HepG2 (cell line): ENCODE measurements around the gene TCEA3. TPM values are rescaled to one million over a fixed set of nuclear protein-coding genes. Genes with fewer than 3 reads are reported as not detected.

Source experiments
- KDM2A ChIP-seq: sonication (generic); formaldehyde crosslinking; IDR thresholded peaks from 2 replicates; pipeline ENCODE4 v1.4.0; 2020; ENCODE audit warnings: low read depth, missing genetic modification reagents, borderline replicate concordance
- KLF12 ChIP-seq: sonication (generic); formaldehyde crosslinking; IDR thresholded peaks from 2 replicates; pipeline ENCODE4 v1.4.0; 2020; ENCODE audit warnings: missing genetic modification reagents, borderline replicate concordance
- PAWR ChIP-seq: sonication (generic); formaldehyde crosslinking; IDR thresholded peaks from 2 replicates; pipeline ENCODE4 v1.4.0; 2020; ENCODE audit warnings: missing genetic modification reagents, mild to moderate bottlenecking, borderline replicate concordance
- PHF5A ChIP-seq: IDR thresholded peaks from one replicate; pipeline ENCODE4 v1.6.1; 2018; ENCODE audit warnings: low read depth, missing genetic modification reagents; ENCODE audit not compliant: unreplicated experiment
- SMAD1 ChIP-seq: sonication (generic); formaldehyde crosslinking; IDR thresholded peaks from 2 replicates; pipeline ENCODE4 v1.4.0; 2020; ENCODE audit warnings: missing genetic modification reagents, low read depth, mild to moderate bottlenecking, borderline replicate concordance
- TAF15 ChIP-seq: fragments of 200-400 bp; formaldehyde crosslinking; IDR thresholded peaks from one replicate; pipeline ENCODE4 v1.6.1; 2018; ENCODE audit warnings: mild to moderate bottlenecking, low read depth, low read length; ENCODE audit not compliant: poor library complexity, severe bottlenecking
- ZBTB3 ChIP-seq: sonication (generic); formaldehyde crosslinking; IDR thresholded peaks from 2 replicates; pipeline ENCODE4 v1.4.0; 2020; ENCODE audit warnings: low read depth, mild to moderate bottlenecking, moderate library complexity, missing genetic modification reagents, borderline replicate concordance
- ZC3H13 ChIP-seq: sonication (generic); formaldehyde crosslinking; IDR thresholded peaks from 2 replicates; pipeline ENCODE4 v1.8.1; 2023; ENCODE audit warnings: mild to moderate bottlenecking, missing genetic modification reagents, moderate library complexity
- ZIK1 ChIP-seq: sonication (generic); formaldehyde crosslinking; IDR thresholded peaks from 2 replicates; pipeline ENCODE4 v1.5.0; 2020; ENCODE audit warnings: mild to moderate bottlenecking, low read depth, missing genetic modification reagents, borderline replicate concordance
- ZNF12 ChIP-seq: sonication (generic); formaldehyde crosslinking; IDR thresholded peaks from 2 replicates; pipeline ENCODE4 v1.5.0; 2020; ENCODE audit warnings: missing genetic modification reagents
- ZNF225 ChIP-seq: sonication (generic); formaldehyde crosslinking; IDR thresholded peaks from 2 replicates; pipeline ENCODE4 v1.4.0; 2020; ENCODE audit warnings: mild to moderate bottlenecking, missing genetic modification reagents
- ZNF232 ChIP-seq: sonication (generic); formaldehyde crosslinking; IDR thresholded peaks from 2 replicates; pipeline ENCODE4 v1.4.0; 2020; ENCODE audit warnings: missing genetic modification reagents, borderline replicate concordance
- ZNF282 ChIP-seq: fragments of 450-650 bp; IDR thresholded peaks from 2 replicates; pipeline ENCODE4 v1.6.1; 2018; ENCODE audit not compliant: partially characterized antibody
- ZNF335 ChIP-seq: sonication (generic); formaldehyde crosslinking; IDR thresholded peaks from 2 replicates; pipeline ENCODE4 v1.4.0; 2020; ENCODE audit warnings: missing genetic modification reagents
- ZNF33B ChIP-seq: sonication (generic); formaldehyde crosslinking; IDR thresholded peaks from 2 replicates; pipeline ENCODE4 v1.5.1; 2020; ENCODE audit warnings: mild to moderate bottlenecking, missing genetic modification reagents
- ZNF652 ChIP-seq: IDR thresholded peaks from 2 replicates; pipeline ENCODE4 v1.6.1; 2016; ENCODE audit warnings: low read depth, borderline replicate concordance
- ZNF749 ChIP-seq: sonication (generic); formaldehyde crosslinking; IDR thresholded peaks from 2 replicates; pipeline ENCODE4 v1.8.0; 2022; ENCODE audit warnings: mild to moderate bottlenecking, missing genetic modification reagents, moderate library complexity, borderline replicate concordance
- polyA plus RNA-seq, 8 experiments: library from polyadenylated mRNA; depleted of rRNA in 3 of 8; stranded (reverse) in 7 of 8; unstranded in 1 of 8; fragments of >200 nt; fragmentation: Illumina TruSeq in 4 of 8; extraction: Trizol in 4 of 8; gene quantifications; 2 replicates each; pipeline versions ENCODE4 v1.2.1 to v1.2.3, GENCODE V29; 2011 to 2016; ENCODE audit warnings: low read depth in 4 of 8, missing spikeins in 1 of 8, mixed read lengths in 1 of 8; ENCODE audit not compliant: insufficient read depth in 1 of 8
- total RNA-seq, 5 experiments: library from RNA; depleted of rRNA; stranded (reverse); fragments of >200 nt; fragmentation: Illumina TruSeq; extraction: Trizol; gene quantifications; 2 replicates each; pipeline ENCODE4 v1.2.3, GENCODE V29; 2016; ENCODE audit warnings: low read depth in 1 of 5
- TF ChIP-seq, protein P1 (sequence below): sonication (generic); formaldehyde crosslinking; IDR thresholded peaks from 2 replicates; pipeline ENCODE4 v1.8.1; 2023; ENCODE audit warnings: mild to moderate bottlenecking, missing genetic modification reagents, borderline replicate concordance
- TF ChIP-seq, protein P2 (sequence below): IDR thresholded peaks from 2 replicates; pipeline ENCODE4 v1.6.1; 2016; ENCODE audit warnings: missing biosample characterization, missing genetic modification reagents, low read depth
- TF ChIP-seq, protein P3 (sequence below): IDR thresholded peaks from 2 replicates; pipeline ENCODE4 v1.6.1; 2016; ENCODE audit warnings: low read depth, control low read depth
- TF ChIP-seq, protein P4 (sequence below), 2 experiments: sonication (generic) in 1 of 2; formaldehyde crosslinking in 1 of 2; IDR thresholded peaks; 2 replicates each; pipeline versions ENCODE4 v1.4.0 to v1.6.1; 2016 to 2020; ENCODE audit warnings: borderline replicate concordance in 1 of 2, low read depth in 1 of 2, mild to moderate bottlenecking in 1 of 2, missing genetic modification reagents in 1 of 2

TCEA3 gene
- total and polyA plus RNA-seq, 2 of the 13 experiments (the other 11 are each of a cell fraction or from before 2014, with no cell fraction given), result 55.5 to 84.6 TPM

DNA sequence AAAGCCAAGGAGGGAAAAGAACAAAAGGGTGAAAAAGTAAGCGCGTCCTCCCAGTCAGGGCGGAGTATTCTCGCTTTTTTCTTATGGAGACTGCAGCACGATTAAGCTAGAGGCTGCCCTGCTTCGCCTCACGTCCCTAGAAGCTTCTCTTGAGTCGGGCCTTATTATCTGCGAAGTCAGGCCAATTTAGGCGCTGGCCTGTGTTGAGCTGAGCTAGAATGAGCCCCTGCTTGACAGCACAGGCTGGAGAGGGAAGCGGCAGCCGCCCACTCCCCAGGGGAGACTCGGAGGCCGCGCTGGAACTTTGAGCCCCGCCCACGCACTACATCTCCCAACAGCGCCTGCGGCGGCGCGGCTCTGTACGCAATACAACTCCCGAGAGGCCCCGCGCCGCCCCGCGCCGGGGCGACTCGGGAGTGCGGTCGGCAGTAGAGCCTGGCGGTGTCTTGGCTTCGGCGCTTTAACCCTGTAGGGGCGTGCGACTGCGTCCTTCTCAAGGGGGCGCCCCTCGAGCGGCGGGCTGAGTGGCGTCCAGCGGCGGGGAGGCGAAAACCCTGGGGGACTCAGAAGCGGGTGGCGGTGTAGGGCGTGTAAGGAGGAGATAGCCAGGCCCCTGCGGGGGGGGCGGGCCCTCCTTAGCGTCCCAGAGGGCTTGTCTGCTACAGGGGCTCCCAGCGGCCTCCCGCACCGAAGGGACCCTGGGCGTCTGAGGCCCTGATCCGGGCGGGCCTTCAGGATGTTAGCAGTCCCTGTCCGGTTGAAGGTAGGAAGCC, 55.8 kb downstream of the TCEA3 start (continued):
- TF ChIP-seq ZNF652 (CRISPR knock-in tag), result peak; percentile 95
- TF ChIP-seq ZNF12 (CRISPR knock-in tag), result peak; percentile 57; the same call in 1 of the 2 replicates
- no peak for TF ChIP-seq ZIK1
- peak; percentile 53; the same call in 1 of the 2 replicates for TF ChIP-seq ZNF232 (CRISPR knock-in tag)
- TF ChIP-seq SMAD1 (CRISPR knock-in tag), result no peak
- TF ChIP-seq TAF15, result peak; percentile 97
- TF ChIP-seq KDM2A (CRISPR knock-in tag), result peak; percentile 86
- peak; percentile 2; the same call in 1 of the 2 replicates for TF ChIP-seq KLF12 (CRISPR knock-in tag)
- 0 out of 2 replicates have a peak, but pooled peaks have one; percentile 91 for TF ChIP-seq PAWR
- TF ChIP-seq ZNF335, result 0 out of 2 replicates have a peak, but pooled peaks have one; percentile 28
- TF ChIP-seq ZNF282, result no peak
- TF ChIP-seq, protein P1, sequence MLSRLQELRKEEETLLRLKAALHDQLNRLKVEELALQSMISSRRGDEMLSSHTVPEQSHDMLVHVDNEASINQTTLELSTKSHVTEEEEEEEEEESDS (CRISPR knock-in tag), result 0 out of 2 replicates have a peak, but pooled peaks have one; percentile 43
- TF ChIP-seq, protein P2, sequence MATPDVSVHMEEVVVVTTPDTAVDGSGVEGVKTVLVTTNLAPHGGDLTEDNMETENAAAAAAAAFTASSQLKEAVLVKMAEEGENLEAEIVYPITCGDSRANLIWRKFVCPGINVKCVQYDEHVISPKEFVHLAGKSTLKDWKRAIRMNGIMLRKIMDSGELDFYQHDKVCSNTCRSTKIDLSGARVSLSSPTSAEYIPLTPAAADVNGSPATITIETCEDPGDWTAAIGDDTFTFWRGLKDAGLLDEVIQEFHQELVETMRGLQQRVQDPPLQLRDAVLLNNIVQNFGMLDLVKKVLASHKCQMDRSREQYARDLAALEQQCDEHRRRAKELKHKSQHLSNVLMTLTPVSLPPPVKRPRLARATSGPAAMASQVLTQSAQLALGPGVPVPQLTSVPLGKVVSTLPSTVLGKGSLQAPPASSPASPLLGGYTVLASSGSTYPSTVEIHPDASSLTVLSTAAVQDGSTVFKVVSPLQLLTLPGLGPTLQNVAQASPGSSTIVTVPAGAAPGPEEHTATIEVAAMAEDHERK (CRISPR knock-in tag), result peak; percentile 80
- TF ChIP-seq ZNF33B (CRISPR knock-in tag), result peak; percentile 57; the same call in 1 of the 2 replicates
- peak; percentile 89; the same call in 1 of the 2 replicates for TF ChIP-seq ZNF749
- peak; percentile 30; the same call in 1 of the 2 replicates for TF ChIP-seq ZNF225
- TF ChIP-seq, protein P3, sequence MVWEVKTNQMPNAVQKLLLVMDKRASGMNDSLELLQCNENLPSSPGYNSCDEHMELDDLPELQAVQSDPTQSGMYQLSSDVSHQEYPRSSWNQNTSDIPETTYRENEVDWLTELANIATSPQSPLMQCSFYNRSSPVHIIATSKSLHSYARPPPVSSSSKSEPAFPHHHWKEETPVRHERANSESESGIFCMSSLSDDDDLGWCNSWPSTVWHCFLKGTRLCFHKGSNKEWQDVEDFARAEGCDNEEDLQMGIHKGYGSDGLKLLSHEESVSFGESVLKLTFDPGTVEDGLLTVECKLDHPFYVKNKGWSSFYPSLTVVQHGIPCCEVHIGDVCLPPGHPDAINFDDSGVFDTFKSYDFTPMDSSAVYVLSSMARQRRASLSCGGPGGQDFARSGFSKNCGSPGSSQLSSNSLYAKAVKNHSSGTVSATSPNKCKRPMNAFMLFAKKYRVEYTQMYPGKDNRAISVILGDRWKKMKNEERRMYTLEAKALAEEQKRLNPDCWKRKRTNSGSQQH, result no peak
- peak; percentile 43 for TF ChIP-seq PHF5A
- peak; percentile 79 for TF ChIP-seq ZBTB3 (CRISPR knock-in tag)
- TF ChIP-seq ZC3H13 (CRISPR knock-in tag), result peak; percentile 81
- TF ChIP-seq, protein P4, sequence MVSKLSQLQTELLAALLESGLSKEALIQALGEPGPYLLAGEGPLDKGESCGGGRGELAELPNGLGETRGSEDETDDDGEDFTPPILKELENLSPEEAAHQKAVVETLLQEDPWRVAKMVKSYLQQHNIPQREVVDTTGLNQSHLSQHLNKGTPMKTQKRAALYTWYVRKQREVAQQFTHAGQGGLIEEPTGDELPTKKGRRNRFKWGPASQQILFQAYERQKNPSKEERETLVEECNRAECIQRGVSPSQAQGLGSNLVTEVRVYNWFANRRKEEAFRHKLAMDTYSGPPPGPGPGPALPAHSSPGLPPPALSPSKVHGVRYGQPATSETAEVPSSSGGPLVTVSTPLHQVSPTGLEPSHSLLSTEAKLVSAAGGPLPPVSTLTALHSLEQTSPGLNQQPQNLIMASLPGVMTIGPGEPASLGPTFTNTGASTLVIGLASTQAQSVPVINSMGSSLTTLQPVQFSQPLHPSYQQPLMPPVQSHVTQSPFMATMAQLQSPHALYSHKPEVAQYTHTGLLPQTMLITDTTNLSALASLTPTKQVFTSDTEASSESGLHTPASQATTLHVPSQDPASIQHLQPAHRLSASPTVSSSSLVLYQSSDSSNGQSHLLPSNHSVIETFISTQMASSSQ (IDR thresholded peaks at IDR 0.05; ENCODE audit: low read depth), result no peak
- TF ChIP-seq, protein P4 (CRISPR knock-in tag; IDR thresholded peaks at IDR 0.05; ENCODE audit: borderline replicate concordance), result peak; percentile 61
